PC-9 (cell line): ENCODE results near the gene CAT. TPM values are rescaled to one million over a fixed set of nuclear protein-coding genes. Genes with fewer than 3 reads are reported as not detected.

ENCODE experiments used
- BruUV-seq: library from RNA; stranded (reverse); fragments of 400-500 nt; replicated peaks from 2 replicates; lab custom pipeline; 2021; lab: Mats Ljungman, UMichigan
- CTCF ChIA-PET: fragments of 300-600 bp; sonication (Branson Sonifier 250); formaldehyde crosslinking; loops from one replicate; lab custom pipeline; 2022; ENCODE audit warnings: antibody characterized with exemption; lab: Charles Lee
- POLR2A ChIA-PET: fragments of 300-600 bp; sonication (Branson Sonifier 250); formaldehyde crosslinking; loops from one replicate; lab custom pipeline; 2022; ENCODE audit warnings: antibody characterized with exemption; ENCODE audit not compliant: unreplicated experiment; lab: Charles Lee
- DNase-seq, 2 experiments: peaks; one replicate each; pipeline versions ENCODE4 v3.0.0 to v3.0.0-alpha.2; 2015 to 2022; ENCODE audit warnings: mixed read lengths in 1 of 2
- H2AFZ ChIP-seq: fragments of 200-600 bp; sonication (generic); 2 replicates; pipeline ENCODE4 v1.8.1; 2017; ENCODE audit warnings: antibody characterized with exemption
- H3F3A ChIP-seq: fragments of 200-600 bp; sonication (generic); 2 replicates; pipeline ENCODE4 v1.8.1; 2017; ENCODE audit warnings: antibody characterized with exemption, mild to moderate bottlenecking, low read depth; ENCODE audit not compliant: insufficient read depth
- H3K27ac ChIP-seq: fragments of 200-600 bp; sonication (generic); 2 replicates; pipeline ENCODE4 v1.6.1; 2016; ENCODE audit warnings: mixed run types
- H3K27me3 ChIP-seq: fragments of 200-600 bp; sonication (generic); 2 replicates; pipeline ENCODE4 v1.6.1; 2016; ENCODE audit warnings: low read depth, mixed run types; ENCODE audit not compliant: insufficient read depth
- H3K36me3 ChIP-seq: fragments of 200-600 bp; sonication (generic); 2 replicates; pipeline ENCODE4 v1.6.1; 2016; ENCODE audit warnings: low read depth, mixed run types
- H3K4me1 ChIP-seq: fragments of 200-600 bp; sonication (generic); replicated peaks from 2 replicates; pipeline ENCODE4 v1.6.1; 2016; ENCODE audit warnings: mixed run types; ENCODE audit not compliant: insufficient read depth
- H3K4me2 ChIP-seq: fragments of 200-600 bp; sonication (generic); 2 replicates; pipeline ENCODE4 v1.6.1; 2017; ENCODE audit warnings: mixed run types
- H3K4me3 ChIP-seq: fragments of 200-600 bp; sonication (generic); 2 replicates; pipeline ENCODE4 v1.6.1; 2016; ENCODE audit warnings: mixed run types
- H3K79me2 ChIP-seq: fragments of 200-600 bp; sonication (generic); 2 replicates; pipeline ENCODE4 v1.6.1; 2017; ENCODE audit warnings: low read depth, mixed run types
- H3K9me2 ChIP-seq: fragments of 200-600 bp; sonication (generic); 2 replicates; pipeline ENCODE4 v1.8.1; 2017; ENCODE audit warnings: mild to moderate bottlenecking; ENCODE audit not compliant: insufficient read depth
- H3K9me3 ChIP-seq: fragments of 200-600 bp; sonication (generic); 2 replicates; pipeline ENCODE4 v1.8.1; 2016; ENCODE audit warnings: low read depth; ENCODE audit not compliant: insufficient read depth
- H4K20me1 ChIP-seq: fragments of 200-600 bp; sonication (generic); 2 replicates; pipeline ENCODE4 v1.8.1; 2017; ENCODE audit not compliant: insufficient read depth
- EZH2 ChIP-seq: fragments of 200-600 bp; sonication (generic); IDR thresholded peaks from 2 replicates; pipeline ENCODE4 v1.8.0; 2017; ENCODE audit warnings: antibody characterized with exemption, low read depth
- intact Hi-C: fragments of 100-400 bp; cut with micrococcal nuclease; formaldehyde crosslinking; loops from one replicate; pipeline ENCODE4 v1.10.0; 2022; ENCODE audit not compliant: unreplicated experiment
- total RNA-seq: library from RNA; stranded (reverse); gene quantifications from 2 replicates; pipeline ENCODE4 v1.2.3, GENCODE V29; 2021
- TF ChIP-seq, protein P1 (sequence below): fragments of 200-600 bp; sonication (generic); conservative IDR thresholded peaks from 2 replicates; pipeline ENCODE4 v1.6.1; 2017; ENCODE audit warnings: mixed run types, antibody characterized with exemption, mild to moderate bottlenecking, moderate library complexity

The CAT gene
- total RNA-seq, 1 experiment from 2014 or later: 63.4 TPM

- no peaks in the 10 kb centered on the region for H3K9me3 ChIP-seq
- BruUV-seq: no TSS peak
- H3K36me3 ChIP-seq: no peaks in the 10 kb centered on the region
- H3K27ac ChIP-seq: no peak overlapping the region
- H4K20me1 ChIP-seq: no peaks in the 10 kb centered on the region
- ChIA-PET CTCF (no interaction called here), POLR2A (interaction anchor here (0.5 kb wide), 1 partner anchor 440 kb away, joined by 3 read pairs; no protein-coding TSS in a partner anchor)
- intact Hi-C loops: no loop called here
- no peaks in the 10 kb centered on the region for H3K79me2 ChIP-seq
- TF ChIP-seq EZH2: no peak
- TF ChIP-seq, protein P1, sequence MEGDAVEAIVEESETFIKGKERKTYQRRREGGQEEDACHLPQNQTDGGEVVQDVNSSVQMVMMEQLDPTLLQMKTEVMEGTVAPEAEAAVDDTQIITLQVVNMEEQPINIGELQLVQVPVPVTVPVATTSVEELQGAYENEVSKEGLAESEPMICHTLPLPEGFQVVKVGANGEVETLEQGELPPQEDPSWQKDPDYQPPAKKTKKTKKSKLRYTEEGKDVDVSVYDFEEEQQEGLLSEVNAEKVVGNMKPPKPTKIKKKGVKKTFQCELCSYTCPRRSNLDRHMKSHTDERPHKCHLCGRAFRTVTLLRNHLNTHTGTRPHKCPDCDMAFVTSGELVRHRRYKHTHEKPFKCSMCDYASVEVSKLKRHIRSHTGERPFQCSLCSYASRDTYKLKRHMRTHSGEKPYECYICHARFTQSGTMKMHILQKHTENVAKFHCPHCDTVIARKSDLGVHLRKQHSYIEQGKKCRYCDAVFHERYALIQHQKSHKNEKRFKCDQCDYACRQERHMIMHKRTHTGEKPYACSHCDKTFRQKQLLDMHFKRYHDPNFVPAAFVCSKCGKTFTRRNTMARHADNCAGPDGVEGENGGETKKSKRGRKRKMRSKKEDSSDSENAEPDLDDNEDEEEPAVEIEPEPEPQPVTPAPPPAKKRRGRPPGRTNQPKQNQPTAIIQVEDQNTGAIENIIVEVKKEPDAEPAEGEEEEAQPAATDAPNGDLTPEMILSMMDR: no peak
- no peak for DNase-seq
- H3K4me2 ChIP-seq: no peak overlapping the region
- H3F3A ChIP-seq: peaks cover 12% of the 10 kb centered on the region; the same call in 1 of the 2 replicates
- peaks cover 20% of the 10 kb centered on the region for H3K4me1 ChIP-seq
- no peaks in the 10 kb centered on the region for H3K27me3 ChIP-seq
- no peak overlapping the region for H3K4me3 ChIP-seq
- no peaks in the 10 kb centered on the region for H3K9me2 ChIP-seq
- no peak overlapping the region for H2AFZ ChIP-seq
Measured at GRCh38 chr11:34516247-34517040, 77.7 kb downstream of the CAT start.

GRCh38 chr11:34519595-34520235, 81.0 kb downstream of the CAT start:
- intact Hi-C loops: no loop called here
- POLR2A ChIA-PET: no interaction called here

GRCh38 chr11:34521265-34521664, 82.5 kb downstream of the CAT start:
- H2AFZ ChIP-seq: no peak overlapping the region
- H3F3A ChIP-seq: no peaks in the 10 kb centered on the region
- no peaks in the 10 kb centered on the region for H3K79me2 ChIP-seq
- H3K27ac ChIP-seq: no peak overlapping the region
- no peak for DNase-seq
- CTCF ChIA-PET: no interaction called here
- no peak overlapping the region for H3K4me2 ChIP-seq
- H3K9me3 ChIP-seq: no peaks in the 10 kb centered on the region
- H3K27me3 ChIP-seq: no peaks in the 10 kb centered on the region
- H3K9me2 ChIP-seq: no peaks in the 10 kb centered on the region
- no peak for TF ChIP-seq EZH2
- TF ChIP-seq, protein P1: no peak
- no peaks in the 10 kb centered on the region for H3K4me1 ChIP-seq
- intact Hi-C loops: no loop called here
- no peak overlapping the region for H3K4me3 ChIP-seq
- H3K36me3 ChIP-seq: no peaks in the 10 kb centered on the region
- POLR2A ChIA-PET: no interaction called here
- H4K20me1 ChIP-seq: no peaks in the 10 kb centered on the region
- no TSS peak for BruUV-seq

More at GRCh38 chr11:34519595-34520235, 81.0 kb downstream of the CAT start:
- no peaks in the 10 kb centered on the region for H3K79me2 ChIP-seq
- H3K36me3 ChIP-seq: no peaks in the 10 kb centered on the region
- peaks cover 3% of the 10 kb centered on the region for H3K4me1 ChIP-seq
- H3F3A ChIP-seq: no peaks in the 10 kb centered on the region
- H3K4me3 ChIP-seq: no peak overlapping the region
- H3K4me2 ChIP-seq: no peak overlapping the region
- TF ChIP-seq, protein P1: no peak
- no peak for TF ChIP-seq EZH2
- CTCF ChIA-PET: no interaction called here
- no peaks in the 10 kb centered on the region for H3K9me3 ChIP-seq
- H3K27ac ChIP-seq: no peak overlapping the region
- BruUV-seq: no TSS peak
- H3K27me3 ChIP-seq: no peaks in the 10 kb centered on the region
- no peaks in the 10 kb centered on the region for H4K20me1 ChIP-seq
- H2AFZ ChIP-seq: no peak overlapping the region
- H3K9me2 ChIP-seq: no peaks in the 10 kb centered on the region
- no peak for DNase-seq

Other genes with a start within 250 kb of the CAT start
- gene ABTB2, start 80.9 kb upstream of the CAT start, total RNA-seq: 12.7 and 12.9 TPM in 2 replicates
- gene ELF5, start 74.9 kb downstream of the CAT start, total RNA-seq: 0.38 and 0.61 TPM in 2 replicates
- gene EHF, start 182.2 kb downstream of the CAT start, total RNA-seq: 85.7 and 118 TPM in 2 replicates